Skeletal muscle tissue (tissue), 4 donors: Measurements from ENCODE around the gene CISTR. TPM values are rescaled to one million over a fixed set of nuclear protein-coding genes. Genes with fewer than 3 reads are reported as not detected.

Source experiments
- H3K27ac ChIP-seq: one replicate; pipeline ENCODE4 v1.7.0; 2013; ENCODE audit warnings: mild to moderate bottlenecking, low read depth, low read length, inconsistent platforms
- H3K27me3 ChIP-seq, 3 donors: one replicate each; pipeline ENCODE4 v1.7.0; 2013; ENCODE audit warnings: low read length in 3 of 3; ENCODE audit not compliant: control insufficient read depth in 3 of 3, insufficient read depth in 3 of 3
- H3K36me3 ChIP-seq, 3 donors: one replicate each; pipeline ENCODE4 v1.7.0; 2013; ENCODE audit warnings: low read length in 3 of 3; ENCODE audit not compliant: control insufficient read depth in 3 of 3, insufficient read depth in 3 of 3
- H3K4me1 ChIP-seq, 3 donors: one replicate each; pipeline ENCODE4 v1.7.0; 2013; ENCODE audit warnings: low read length in 3 of 3, mild to moderate bottlenecking in 3 of 3; ENCODE audit not compliant: control insufficient read depth in 3 of 3, insufficient read depth in 3 of 3
- H3K4me3 ChIP-seq, 3 donors: one replicate each; pipeline ENCODE4 v1.7.0; 2013; ENCODE audit warnings: low read length in 3 of 3
- H3K9ac ChIP-seq, 3 donors: one replicate each; pipeline ENCODE4 v1.7.0; 2013; ENCODE audit warnings: low read length in 3 of 3, mild to moderate bottlenecking in 3 of 3, moderate library complexity in 2 of 3, low read depth in 1 of 3
- H3K9me3 ChIP-seq, 3 donors: one replicate each; pipeline ENCODE4 v1.7.0; 2013; ENCODE audit warnings: low read length in 3 of 3; ENCODE audit not compliant: control insufficient read depth in 3 of 3
- total RNA-seq: library from RNA; depleted of rRNA; stranded (reverse); fragments of >200 nt; gene quantifications from one replicate; pipeline ENCODE4 v1.2.3, GENCODE V29; 2014
- donor health status: Osteomylitis.

CISTR gene
- total RNA-seq, 1 donor from 2014 or later: not detected

DNA sequence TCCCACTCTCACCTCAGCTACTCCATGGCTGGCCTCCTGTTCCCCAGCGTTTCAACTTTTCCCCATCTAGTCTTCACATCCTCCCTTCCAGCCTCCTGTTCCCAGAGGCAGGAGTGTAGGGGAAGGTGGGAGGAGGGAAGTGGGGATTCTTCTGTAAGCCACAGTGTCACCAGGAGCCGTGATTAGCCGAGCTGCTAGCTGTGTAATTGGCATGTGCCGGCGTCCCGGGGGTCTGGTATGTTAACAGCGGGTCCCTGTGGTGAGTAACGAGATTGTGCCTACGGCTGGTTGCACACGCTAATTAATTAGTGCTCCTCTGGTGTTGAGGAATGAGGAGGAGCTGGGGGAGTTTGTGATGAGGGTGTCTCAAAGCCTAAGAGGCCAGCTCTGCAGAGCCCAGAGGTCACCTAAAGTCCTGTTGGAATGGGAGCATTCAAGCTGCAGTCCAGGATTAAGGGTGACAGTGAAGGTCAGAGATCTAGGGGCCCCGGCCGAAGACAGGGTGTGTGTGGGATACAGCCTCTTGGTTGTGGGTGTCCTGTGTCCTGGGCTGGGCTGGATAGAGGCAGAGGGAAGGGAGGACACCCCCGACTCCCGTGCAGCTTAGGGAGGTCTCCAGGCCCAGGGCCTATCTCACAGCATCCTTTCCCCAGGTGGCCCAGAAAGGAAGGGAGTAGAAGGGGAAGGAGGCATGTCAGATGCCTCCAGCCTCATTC, 14.5 kb downstream of the CISTR start:
- Histone ChIP-seq H3K36me3 (no peaks in the 10 kb centered on the region), H3K27me3 (peaks cover 32 to 44% (median 42%) of the 10 kb centered on the region in 3 donors), H3K9ac (no peak overlapping the region), H3K4me1 (peaks cover 16 to 27% (median 20%) of the 10 kb centered on the region in 3 donors), H3K27ac (no peak overlapping the region), H3K4me3 (no peak overlapping the region), H3K9me3 (no peaks in the 10 kb centered on the region)

DNA sequence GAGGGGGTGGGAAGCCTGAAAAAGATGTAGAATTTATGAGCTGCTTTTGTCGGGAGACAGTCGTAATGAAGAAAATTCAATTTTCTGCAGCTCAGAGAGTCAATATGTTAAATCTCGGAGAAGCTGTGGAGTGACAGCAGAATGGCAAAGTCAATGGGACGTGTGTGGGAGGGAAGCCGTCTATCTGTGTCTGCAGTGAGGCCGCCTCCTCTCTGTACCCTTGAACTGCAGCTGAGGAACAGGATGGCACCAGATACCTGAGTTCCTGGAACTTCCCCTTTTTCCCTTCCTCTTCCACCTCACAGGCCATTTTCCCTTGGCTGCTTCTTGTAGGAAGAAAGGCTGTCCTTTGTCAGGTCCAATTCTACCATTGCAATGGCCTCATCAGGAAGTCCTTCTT, 15.2 kb downstream of the CISTR start:
- Histone ChIP-seq H3K36me3 (no peaks in the 10 kb centered on the region), H3K27ac (no peak overlapping the region), H3K27me3 (peaks cover 32 to 41% (median 39%) of the 10 kb centered on the region in 3 donors), H3K4me3 (no peak overlapping the region), H3K4me1 (peaks cover 16 to 27% (median 22%) of the 10 kb centered on the region in 3 donors), H3K9me3 (no peaks in the 10 kb centered on the region), H3K9ac (no peak overlapping the region)

DNA sequence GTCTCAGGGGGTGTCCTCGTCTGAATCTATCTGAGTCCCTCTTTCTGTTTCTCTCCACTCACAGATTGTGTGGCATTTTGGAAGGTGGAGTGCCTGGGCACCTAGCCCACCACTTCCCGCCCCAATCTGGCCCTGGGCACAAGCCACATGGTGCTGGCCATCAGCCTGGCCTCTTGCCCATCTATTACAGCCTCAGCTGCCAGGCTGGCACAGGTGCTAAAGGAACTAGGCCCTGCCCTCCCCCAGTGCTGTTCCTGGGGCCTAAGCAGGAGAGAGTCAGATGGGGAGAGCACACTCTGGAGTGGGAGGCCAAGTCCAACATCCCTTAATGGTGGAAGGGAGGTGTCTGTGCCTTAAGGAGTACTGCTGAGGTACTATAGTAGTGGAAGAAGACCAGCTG, 16.2 kb downstream of the CISTR start:
- Histone ChIP-seq H3K27me3 (peaks cover 26 to 36% (median 33%) of the 10 kb centered on the region in 3 donors), H3K36me3 (no peaks in the 10 kb centered on the region), H3K4me3 (no peak overlapping the region), H3K27ac (no peak overlapping the region), H3K9ac (peak overlapping the region in 1 of 3 donors; percentile 25), H3K4me1 (peaks cover 16 to 27% (median 22%) of the 10 kb centered on the region in 3 donors), H3K9me3 (no peaks in the 10 kb centered on the region)

DNA sequence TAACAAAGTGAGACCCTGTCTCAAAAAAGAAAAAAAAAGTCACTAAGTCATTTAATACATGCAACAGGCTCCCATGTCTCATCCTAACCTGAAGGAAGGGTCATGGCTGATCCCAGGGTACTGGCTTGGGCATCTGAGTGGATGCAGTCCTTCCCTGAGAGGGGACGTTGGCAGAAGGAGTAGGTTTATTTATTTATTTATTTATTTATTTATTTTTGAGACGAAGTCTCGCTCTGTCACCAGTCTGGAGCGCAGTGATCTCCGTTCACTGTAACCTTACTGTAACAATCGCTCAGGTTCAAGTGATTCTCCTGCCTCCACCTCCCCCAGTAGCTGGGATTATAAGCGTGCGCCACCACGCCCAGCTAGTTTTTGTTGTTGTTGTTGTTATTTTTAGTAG, 17.4 kb downstream of the CISTR start:
- no peak overlapping the region for H3K4me3 ChIP-seq
- H3K27me3 ChIP-seq: peaks cover 18 to 27% (median 25%) of the 10 kb centered on the region in 3 donors
- H3K27ac ChIP-seq: no peak overlapping the region
- no peaks in the 10 kb centered on the region for H3K36me3 ChIP-seq
- H3K4me1 ChIP-seq: peaks cover 13 to 21% (median 17%) of the 10 kb centered on the region in 3 donors
- H3K9me3 ChIP-seq: no peaks in the 10 kb centered on the region
- H3K9ac ChIP-seq: no peak overlapping the region

DNA sequence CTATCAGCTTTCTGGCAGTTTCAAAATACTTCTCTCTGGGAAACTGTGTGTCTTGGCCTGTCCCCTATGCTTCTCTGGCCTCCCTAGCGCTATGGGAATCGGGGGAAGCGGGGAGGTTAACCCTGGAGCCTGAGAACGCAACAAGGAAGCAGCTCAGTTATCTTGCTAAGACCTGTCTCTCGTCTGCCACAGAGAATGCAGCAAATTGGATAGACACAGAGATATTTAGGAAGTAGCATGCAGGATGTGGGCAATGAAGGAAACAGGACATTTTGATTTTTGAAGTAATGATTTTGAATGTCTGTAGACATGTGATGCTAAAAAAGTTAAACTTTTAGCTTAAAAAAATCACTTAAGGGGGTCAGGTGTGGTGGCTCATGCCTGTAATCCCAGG, 18.0 kb downstream of the CISTR start:
- Histone ChIP-seq H3K36me3 (no peaks in the 10 kb centered on the region), H3K4me3 (no peak overlapping the region), H3K27me3 (peaks cover 12 to 20% (median 19%) of the 10 kb centered on the region in 3 donors), H3K9me3 (no peaks in the 10 kb centered on the region), H3K27ac (no peak overlapping the region), H3K4me1 (peaks cover 11 to 18% (median 14%) of the 10 kb centered on the region in 3 donors), H3K9ac (no peak overlapping the region)

DNA sequence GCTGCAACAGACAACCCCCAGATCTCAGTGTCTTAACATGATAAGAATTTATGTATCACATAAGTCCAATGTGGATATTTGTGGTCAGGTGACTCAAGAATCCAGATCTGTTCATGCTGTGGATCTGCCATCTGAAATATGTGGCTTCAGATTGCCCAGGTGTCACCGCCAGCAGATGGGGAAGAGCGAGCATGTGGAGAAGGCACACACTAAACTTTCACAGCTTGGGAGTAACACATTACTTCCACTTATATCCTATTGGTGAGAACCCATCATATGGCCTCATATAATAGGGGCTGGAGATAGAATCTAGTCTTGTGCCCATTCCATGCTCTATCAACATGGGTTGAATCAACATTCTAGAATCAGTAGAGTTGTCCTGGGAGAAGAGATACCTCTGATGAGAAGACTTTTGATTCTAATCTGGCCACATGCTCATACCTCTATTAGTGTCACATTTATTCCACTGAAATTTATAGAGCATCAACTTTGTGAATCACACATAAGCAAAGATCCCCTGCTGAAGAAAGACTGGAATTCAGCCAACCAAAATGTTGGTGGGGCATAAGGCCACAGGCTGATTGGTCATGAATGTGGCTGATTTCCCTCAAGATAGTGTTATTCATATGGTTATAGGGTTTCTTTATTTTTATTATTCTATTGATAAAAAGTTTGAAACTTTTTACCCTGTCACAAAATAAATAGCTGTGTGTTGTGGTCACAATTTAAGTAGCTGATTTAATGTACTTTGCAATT, 18.6 kb downstream of the CISTR start:
- no peak overlapping the region for H3K9ac ChIP-seq
- H3K27me3 ChIP-seq: peaks cover 8 to 15% (median 13%) of the 10 kb centered on the region in 3 donors
- no peak overlapping the region for H3K4me3 ChIP-seq
- H3K27ac ChIP-seq: no peak overlapping the region
- no peaks in the 10 kb centered on the region for H3K36me3 ChIP-seq
- H3K4me1 ChIP-seq: peaks cover 11 to 18% (median 14%) of the 10 kb centered on the region in 3 donors
- H3K9me3 ChIP-seq: no peaks in the 10 kb centered on the region

DNA sequence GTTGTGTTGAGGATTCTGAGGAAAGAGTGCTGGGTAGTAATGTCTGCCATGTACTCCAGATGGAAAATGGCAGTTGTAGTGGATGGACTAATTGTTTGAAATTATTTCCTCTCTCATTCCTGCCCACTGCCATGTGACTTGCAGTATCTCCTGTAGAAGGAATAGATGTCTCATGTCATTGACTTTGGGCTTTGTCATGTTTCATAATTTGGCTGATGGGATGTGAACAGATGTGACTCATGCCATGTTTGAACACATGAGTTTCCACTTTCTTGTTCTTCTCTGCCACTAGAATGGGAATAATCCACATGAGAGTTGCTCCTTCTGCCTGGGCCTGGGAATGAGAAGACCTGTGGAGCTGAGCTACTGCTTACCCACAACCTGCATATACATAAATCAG, 22.1 kb downstream of the CISTR start:
- no peak overlapping the region for H3K27ac ChIP-seq
- no peak overlapping the region for H3K9ac ChIP-seq
- H3K4me3 ChIP-seq: no peak overlapping the region
- peaks cover 6 to 10% (median 8%) of the 10 kb centered on the region in 3 donors for H3K36me3 ChIP-seq
- no peaks in the 10 kb centered on the region for H3K9me3 ChIP-seq
- peaks cover 19 to 26% (median 23%) of the 10 kb centered on the region in 3 donors for H3K4me1 ChIP-seq
- H3K27me3 ChIP-seq: no peaks in the 10 kb centered on the region

DNA sequence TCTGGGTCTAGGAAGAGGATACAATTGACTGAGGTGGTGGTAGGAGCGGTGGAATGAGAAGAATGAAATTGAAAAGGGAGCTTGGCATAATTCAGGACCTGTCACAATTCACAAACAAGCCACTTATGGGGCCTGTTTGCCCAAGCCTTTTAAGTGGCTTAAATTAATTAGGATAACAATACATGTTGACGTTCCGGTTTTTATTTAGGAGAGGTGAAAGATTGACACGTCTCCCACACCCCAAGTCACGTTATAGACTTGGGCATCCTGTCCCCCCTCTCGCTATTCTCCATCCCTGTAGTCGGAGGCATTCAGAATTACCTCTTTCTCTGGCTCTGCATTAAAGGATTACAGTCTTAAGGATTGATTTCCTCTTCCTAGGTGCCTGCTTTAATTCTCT, 23.6 kb downstream of the CISTR start:
- no peaks in the 10 kb centered on the region for H3K9me3 ChIP-seq
- H3K4me3 ChIP-seq: peak overlapping the region; percentile 76 to 96 (median 93)
- peak overlapping the region; percentile 52 to 91 (median 89) for H3K9ac ChIP-seq
- peak overlapping the region; percentile 96 for H3K27ac ChIP-seq
- peaks cover 20 to 24% (median 22%) of the 10 kb centered on the region in 3 donors for H3K36me3 ChIP-seq
- H3K4me1 ChIP-seq: peaks cover 19 to 26% (median 24%) of the 10 kb centered on the region in 3 donors
- no peaks in the 10 kb centered on the region for H3K27me3 ChIP-seq

DNA sequence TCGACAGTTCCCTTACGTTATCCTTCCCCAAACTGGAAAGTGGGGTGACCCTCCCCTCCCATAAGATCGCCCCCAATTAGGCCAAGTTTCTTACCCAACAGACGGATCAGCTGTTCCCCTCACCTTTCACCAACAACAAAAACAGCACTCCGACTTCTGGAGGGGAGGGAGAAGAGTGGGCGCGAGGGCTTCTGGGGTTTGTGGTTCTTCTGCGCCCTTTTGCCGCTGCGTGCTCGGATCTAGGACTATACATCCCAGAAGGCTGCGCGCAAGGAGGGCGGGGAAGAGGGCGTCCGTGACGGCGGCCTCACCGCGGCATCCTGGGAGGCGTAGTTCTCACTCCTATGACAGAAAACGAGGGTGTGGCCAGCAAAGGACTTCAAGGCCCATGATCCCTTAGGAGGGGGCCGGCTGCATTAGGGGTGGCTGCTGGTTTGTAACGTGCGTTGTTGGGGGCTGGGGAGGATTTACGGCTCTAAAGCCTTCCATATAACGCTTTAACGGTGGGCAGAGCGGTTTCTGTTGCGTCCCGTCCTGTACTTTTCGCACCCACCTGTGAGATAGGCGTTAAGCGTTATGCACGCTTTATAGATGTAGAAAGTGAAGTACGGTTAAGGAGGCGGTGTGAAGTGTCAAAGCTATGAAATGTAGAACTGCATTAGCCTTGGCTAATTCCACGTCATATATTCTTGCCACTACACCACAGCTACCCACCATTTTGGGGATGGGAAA, 24.3 kb downstream of the CISTR start, which contains the start of gene CALCOCO1:
Gene CALCOCO1, minus strand, starts transcription at position 143 of the 732 bp plus-strand sequence. CDS start 2,210 bp downstream, outside the sequence.
- Histone ChIP-seq H3K27ac (peak within 1 kb of the TSS; percentile 96), H3K9me3 (no peaks in the 10 kb centered on the region), H3K36me3 (peaks cover 24 to 32% (median 29%) of the 10 kb centered on the region in 3 donors), H3K27me3 (no peaks in the 10 kb centered on the region), H3K4me1 (peaks cover 19 to 26% (median 26%) of the 10 kb centered on the region in 3 donors), H3K9ac (peak within 1 kb of the TSS; percentile 91 to 97 (median 95)), H3K4me3 (peak within 1 kb of the TSS; percentile 84 to 96 (median 96))
